Activated T-cell treated with anti-CD3 and anti-CD28 coated beads, Interleukin-2, amount 50 U/mL, for 72 hours (primary cell): Measurements from ENCODE around the gene HCCS. TPM values are rescaled to one million over a fixed set of nuclear protein-coding genes. Genes with fewer than 3 reads are reported as not detected.

Source experiments
- ATAC-seq, 2 donors: fragments of 150-1000 bp; cut with Tn5 transposase; replicated peaks in 1 of 2; 2 replicates each; pipeline ENCODE4 v1.10.0; 2021; ENCODE audit warnings: moderate library complexity in 2 of 2, mild to moderate bottlenecking in 1 of 2
- DNase-seq, 2 donors: peaks; one replicate each; pipeline ENCODE4 v3.0.0; 2021 to 2022; ENCODE audit warnings: mixed read lengths in 1 of 2
- H3K27ac Mint-ChIP-seq: one replicate; pipeline ENCODE4 v1.8.0; 2022; ENCODE audit warnings: mild to moderate bottlenecking, moderate library complexity, mixed read lengths
- H3K27me3 Mint-ChIP-seq: one replicate; pipeline ENCODE4 v1.8.0; 2022; ENCODE audit warnings: low read depth, mixed read lengths
- H3K36me3 Mint-ChIP-seq, 2 donors: one replicate each; pipeline ENCODE4 v1.8.0; 2022; ENCODE audit warnings: mixed read lengths in 2 of 2, mild to moderate bottlenecking in 1 of 2; ENCODE audit not compliant: insufficient read depth in 2 of 2
- H3K4me1 Mint-ChIP-seq: one replicate; pipeline ENCODE4 v1.8.0; 2022; ENCODE audit warnings: low read depth, mixed read lengths
- H3K4me3 Mint-ChIP-seq, 2 donors: one replicate each; pipeline ENCODE4 v1.8.0; 2022; ENCODE audit warnings: mild to moderate bottlenecking in 2 of 2, mixed read lengths in 2 of 2, moderate library complexity in 2 of 2
- H3K9me3 Mint-ChIP-seq, 2 donors: one replicate each; pipeline ENCODE4 v1.8.0; 2022; ENCODE audit warnings: mixed read lengths in 2 of 2
- total RNA-seq, 2 donors: library from RNA; stranded (reverse); gene quantifications; one replicate each; pipeline ENCODE4 v1.2.3, GENCODE V29; 2022

Gene HCCS
- total RNA-seq, 2 donors from 2014 or later: 31.7 to 32.5 TPM

- ATAC-seq: no peak
- Mint-ChIP-seq H3K9me3 (no peaks in the 10 kb centered on the region), H3K27me3 (peaks cover 47% of the 10 kb centered on the region), H3K4me1 (no peaks in the 10 kb centered on the region), H3K4me3 (no peak overlapping the region), H3K27ac (no peak overlapping the region), H3K36me3 (no peaks in the 10 kb centered on the region)
- DNase-seq: no peak
These were observed 61.3 kb downstream of the HCCS start for GRCh38 chrX:11172415-11172814.

Other genes with a start within 250 kb of the HCCS start
- gene AMELX, start 182.1 kb downstream of the HCCS start, total RNA-seq: not detected